HG03520 (cell line): Measurements from ENCODE around the gene WDR88.
"Not testable (repeated sequence)": the region's sequence is repeated elsewhere in the genome, so short reads cannot be mapped to it uniquely, and the experiment has no call there.

Experiments
- ATAC-seq: cut with Tn5 transposase; IDR thresholded peaks from one replicate; pipeline ENCODE4 v1.9.1; 2021; ENCODE audit warnings: mild to moderate bottlenecking, moderate library complexity; ENCODE audit not compliant: unreplicated experiment

WDR88 gene

DNA sequence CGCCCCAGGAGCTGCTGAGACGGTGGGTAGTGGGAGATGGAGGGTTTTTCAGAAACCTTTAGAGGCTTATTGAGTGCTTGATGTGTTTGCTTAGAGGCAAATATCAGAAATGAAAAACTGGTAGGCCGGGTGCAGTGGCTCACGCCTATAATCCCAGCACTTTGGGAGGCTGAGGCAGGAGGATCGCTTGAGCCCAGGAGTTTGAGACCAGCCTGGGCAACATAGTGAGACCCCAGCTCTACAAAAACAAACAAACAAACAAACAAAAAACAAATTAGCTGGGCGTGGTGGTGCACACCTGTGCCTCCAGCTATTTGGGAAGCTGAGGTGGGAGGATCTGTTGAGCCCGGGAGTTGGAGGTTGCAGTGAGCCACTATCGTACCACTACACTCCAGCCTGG, 5.2 kb upstream of the WDR88 start:
- ATAC-seq, result not testable (repeated sequence)

DNA sequence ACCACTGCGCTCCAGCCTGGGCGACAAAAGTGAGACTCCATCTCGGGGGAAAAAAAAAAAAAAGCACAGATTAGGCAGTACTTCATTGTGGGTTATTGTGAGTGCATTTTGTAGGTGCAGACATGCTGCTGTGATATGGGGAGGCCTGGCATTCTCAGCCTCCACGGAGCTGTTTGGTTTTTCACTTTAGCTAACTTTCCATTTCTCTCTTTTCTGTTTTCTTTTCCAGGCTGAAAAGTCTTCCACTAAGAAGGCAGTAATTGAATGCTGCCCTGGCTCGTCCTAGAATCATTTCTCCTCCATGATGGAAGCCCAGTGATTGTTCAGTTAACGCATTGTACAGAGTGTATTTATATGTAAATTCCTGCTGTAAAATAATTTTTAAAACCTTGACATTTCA, 2.0 kb upstream of the WDR88 start:
- no peak for ATAC-seq

GRCh38 chr19:33130433-33130832, 1.5 kb upstream of the WDR88 start:
- ATAC-seq, result no peak

GRCh38 chr19:33132425-33132824, 511 bp downstream of the WDR88 start:
- ATAC-seq, result no peak

- ATAC-seq, result no peak
These were observed 1.6 kb downstream of the WDR88 start for GRCh38 chr19:33133438-33134031.

- ATAC-seq, result no peak
These were observed 2.7 kb downstream of the WDR88 start for GRCh38 chr19:33134571-33135041.

- ATAC-seq, result no peak
These were observed 7.3 kb downstream of the WDR88 start for GRCh38 chr19:33139165-33139564.

GRCh38 chr19:33143897-33144405, 12.0 kb downstream of the WDR88 start:
- no peak for ATAC-seq

- no peak for ATAC-seq
These were observed 14.3 kb downstream of the WDR88 start for GRCh38 chr19:33146209-33146608.

DNA sequence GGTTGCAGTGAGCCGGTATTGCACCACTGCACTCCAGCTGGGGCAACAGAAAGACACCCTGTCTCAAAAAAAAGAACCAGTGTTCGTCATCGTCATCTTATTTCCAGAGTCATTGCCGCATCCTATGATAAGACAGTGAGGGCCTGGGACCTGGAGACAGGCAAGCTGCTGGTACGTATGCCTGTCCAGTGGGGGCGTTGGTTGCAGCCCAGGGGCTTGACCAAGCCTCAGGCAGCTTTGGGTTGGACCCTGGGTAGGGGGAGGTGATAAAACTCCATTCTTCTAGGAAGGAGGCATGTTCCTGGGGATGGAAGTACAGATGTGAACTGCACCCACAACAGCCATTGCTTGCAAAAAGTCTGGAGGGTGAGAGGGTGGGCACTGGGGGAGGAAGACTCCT, 15.6 kb downstream of the WDR88 start:
- ATAC-seq, result no peak

- ATAC-seq, result no peak
These were observed 19.1 kb downstream of the WDR88 start for GRCh38 chr19:33150852-33151518.

DNA sequence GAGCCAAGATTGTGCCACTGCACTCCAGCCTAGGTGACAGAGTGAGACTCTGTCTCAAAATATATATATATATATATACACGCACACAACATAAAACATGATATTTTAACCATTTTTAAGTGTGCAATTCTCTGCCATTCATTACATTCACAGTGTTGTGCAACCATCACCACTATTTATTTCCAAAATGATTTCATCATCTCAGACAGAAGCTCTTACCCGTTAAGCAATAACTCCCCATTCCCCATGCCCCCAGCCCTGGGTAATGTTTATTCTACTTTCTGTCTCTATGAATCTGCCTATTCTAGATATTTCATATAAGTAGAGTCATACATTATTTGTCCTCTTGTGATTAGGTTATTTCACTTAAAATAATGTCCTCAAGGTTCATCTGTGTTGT, 20.3 kb downstream of the WDR88 start:
- ATAC-seq, result no peak

GRCh38 chr19:33152625-33153024, 20.7 kb downstream of the WDR88 start:
- not testable (repeated sequence) for ATAC-seq

- not testable (repeated sequence) for ATAC-seq
These were observed 22.4 kb downstream of the WDR88 start for GRCh38 chr19:33154313-33154712.

DNA sequence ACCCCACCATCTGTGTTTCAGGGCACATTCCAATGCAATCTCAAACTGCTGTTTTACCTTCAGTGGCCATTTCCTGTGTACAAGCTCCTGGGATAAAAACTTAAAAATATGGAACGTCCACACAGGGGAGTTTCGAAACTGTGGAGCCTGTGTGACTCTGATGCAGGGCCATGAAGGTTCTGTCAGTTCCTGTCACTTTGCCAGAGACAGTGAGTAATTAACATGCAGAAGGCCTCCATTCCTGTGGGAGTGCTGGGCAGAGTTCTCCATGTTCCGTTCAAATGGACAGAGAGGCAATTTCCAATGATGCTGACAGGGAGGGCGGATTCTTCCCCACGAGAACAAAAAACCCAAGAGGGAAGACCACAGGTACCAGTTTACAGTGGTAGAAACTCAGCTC, 24.4 kb downstream of the WDR88 start:
- no peak for ATAC-seq

DNA sequence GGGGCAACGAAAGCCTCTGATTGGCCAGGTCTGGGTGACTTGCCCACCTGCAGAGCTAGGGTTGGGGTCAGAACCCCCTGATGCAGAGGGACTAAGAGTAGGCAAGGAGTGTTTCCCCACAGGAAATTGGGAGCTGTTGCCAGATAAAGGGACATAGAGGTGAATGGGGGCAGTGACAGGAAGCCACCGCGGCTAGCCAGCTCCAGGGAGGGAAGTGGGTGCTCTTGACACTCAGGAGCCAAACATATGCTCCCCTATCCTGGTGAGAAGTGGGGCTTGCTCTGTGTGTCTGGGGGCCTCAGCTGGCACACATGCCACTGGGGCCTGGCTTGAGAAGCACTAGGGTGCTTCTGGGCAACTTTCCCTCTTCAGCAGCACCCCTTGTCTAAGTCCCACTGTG, 26.0 kb downstream of the WDR88 start:
- ATAC-seq, result no peak

DNA sequence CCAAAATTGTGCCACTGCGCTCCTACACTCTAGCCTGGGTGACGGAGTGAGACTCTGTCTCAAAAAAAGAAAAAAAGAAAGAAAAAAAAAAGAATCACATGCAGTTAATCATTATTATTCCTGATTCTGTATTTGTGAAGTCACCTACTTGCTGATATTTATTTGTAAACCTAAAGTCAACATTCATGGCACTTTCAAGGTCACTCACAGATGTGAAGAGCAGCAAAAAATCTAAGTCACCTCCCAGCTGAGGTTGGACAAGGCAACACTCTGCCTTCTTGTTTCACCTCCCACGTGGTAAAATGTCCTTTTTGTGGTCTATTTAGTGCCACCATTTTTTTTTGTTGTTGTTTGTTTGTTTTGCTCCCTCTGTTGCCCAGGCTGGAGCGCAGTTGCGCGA, 26.5 kb downstream of the WDR88 start:
- ATAC-seq, result no peak

DNA sequence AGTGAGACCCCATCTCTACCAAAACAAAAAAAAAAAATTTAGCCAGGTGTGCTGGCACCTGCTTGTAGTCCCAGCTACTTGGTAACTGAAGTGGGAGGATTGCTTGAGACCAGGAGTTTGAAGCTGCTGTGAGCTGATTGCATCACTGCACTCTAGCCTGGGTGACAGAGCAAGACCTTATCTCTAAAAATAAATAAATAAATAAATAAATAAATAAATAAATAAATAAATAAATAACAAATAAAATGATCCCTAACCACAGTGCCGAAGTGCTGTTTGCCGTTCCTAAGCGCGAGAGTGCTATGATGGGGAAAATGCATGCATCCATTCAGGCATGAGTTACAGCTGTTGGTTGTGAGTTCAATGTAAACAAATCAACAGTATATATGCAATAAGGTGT, 27.2 kb downstream of the WDR88 start:
- ATAC-seq, result no peak

DNA sequence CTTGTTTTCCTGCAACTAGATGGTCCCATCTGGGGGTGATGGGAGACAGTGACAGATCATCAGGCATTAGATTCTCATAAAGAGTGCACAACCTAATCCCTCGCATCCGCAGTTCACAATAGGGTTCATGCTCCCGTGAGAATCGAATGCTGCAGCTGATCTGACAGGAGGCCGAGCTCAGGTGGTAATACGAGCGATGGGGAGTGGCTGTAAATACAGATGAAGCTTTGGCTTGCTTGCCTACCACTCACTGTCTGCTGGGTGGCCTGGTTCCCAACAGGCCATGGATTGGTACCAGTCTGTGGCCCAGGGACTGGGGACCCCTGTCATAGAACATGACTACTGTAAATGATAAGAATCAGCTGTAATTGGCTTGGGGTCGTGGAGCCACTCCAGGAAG, 28.0 kb downstream of the WDR88 start:
- no peak for ATAC-seq

DNA sequence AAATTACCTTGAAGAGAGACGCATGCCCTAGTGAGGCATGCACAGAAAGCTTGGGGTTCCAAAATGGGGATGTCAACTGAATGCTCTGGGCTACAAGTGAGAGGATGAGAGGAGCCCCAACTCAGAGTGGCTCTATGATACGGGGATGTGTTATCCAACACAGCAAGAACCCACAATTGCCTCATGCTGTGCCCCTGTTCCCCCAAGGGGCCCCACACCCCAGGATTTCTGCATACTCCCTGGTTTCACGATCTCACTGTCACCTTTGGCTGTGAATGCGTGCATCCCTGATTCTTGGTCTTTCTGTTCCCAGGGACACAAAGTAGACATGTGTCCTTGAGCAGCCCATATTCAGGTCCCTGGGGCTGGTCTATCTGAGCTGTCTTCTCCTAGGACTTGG, 29.3 kb downstream of the WDR88 start:
- no peak for ATAC-seq

- ATAC-seq, result no peak
These were observed 31.6 kb downstream of the WDR88 start for GRCh38 chr19:33163481-33163880.

GRCh38 chr19:33166037-33166436, 34.1 kb downstream of the WDR88 start:
- not testable (repeated sequence) for ATAC-seq

DNA sequence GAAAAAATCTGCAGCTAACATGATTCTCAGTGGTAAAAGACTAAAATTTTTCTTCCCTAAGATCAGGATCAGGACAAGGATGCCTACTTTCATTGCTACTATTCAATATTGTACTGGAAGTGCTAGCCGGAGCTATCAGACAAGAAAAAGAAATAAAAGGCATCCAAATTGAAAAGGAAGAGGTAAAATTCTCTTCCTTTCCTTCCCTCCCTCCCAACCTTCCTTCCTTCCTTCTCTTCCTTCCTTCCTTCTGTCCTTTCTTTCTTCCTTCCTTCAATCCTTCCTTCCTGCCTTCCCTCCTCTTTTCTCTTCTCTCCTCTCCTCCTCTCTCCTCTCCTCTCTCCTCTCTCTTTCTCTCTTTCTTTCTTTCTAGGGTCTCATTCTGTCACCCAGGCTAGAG, 35.5 kb downstream of the WDR88 start:
- ATAC-seq, result no peak
